Activated CD8-positive, alpha-beta memory T cell treated with anti-CD3 and anti-CD28 coated beads for 4 hours (primary cell): Measurements from ENCODE around the gene MARS2.
"Not testable (repeated sequence)": the region's sequence is repeated elsewhere in the genome, so short reads cannot be mapped to it uniquely, and the experiment has no call there.

Experiments used
- DNase-seq, 2 donors: peaks; one replicate each; pipeline ENCODE4 v3.0.0-alpha.2; 2020; ENCODE audit warnings: low read depth in 2 of 2

Gene MARS2

GRCh38 chr2:197705121-197705911 lies at the start of gene MARS2:
MARS2 (plus strand) TSS chr2:197705369; CDS start chr2:197705406, 37 bp downstream.
- peak; percentile 84 to 85 for DNase-seq

GRCh38 chr2:197657562-197657961 lies 47.6 kb upstream of the MARS2 start:
- no peak for DNase-seq

- no peak for DNase-seq
Measured at GRCh38 chr2:197661626-197662025, 43.5 kb upstream of the MARS2 start.

GRCh38 chr2:197666277-197666676 lies 38.9 kb upstream of the MARS2 start:
- no peak for DNase-seq

- no peak for DNase-seq
Measured at GRCh38 chr2:197668296-197668695, 36.9 kb upstream of the MARS2 start.

- DNase-seq = no peak
Measured at GRCh38 chr2:197669077-197669476, 36.1 kb upstream of the MARS2 start.

- DNase-seq = no peak
Measured at GRCh38 chr2:197672371-197672893, 32.7 kb upstream of the MARS2 start.

GRCh38 chr2:197673106-197673505 lies 32.1 kb upstream of the MARS2 start:
- DNase-seq = no peak

- no peak for DNase-seq
Measured at GRCh38 chr2:197673606-197674005, 31.6 kb upstream of the MARS2 start.

GRCh38 chr2:197674060-197674459 lies 31.1 kb upstream of the MARS2 start:
- no peak for DNase-seq

- no peak for DNase-seq
Measured at GRCh38 chr2:197674591-197674990, 30.6 kb upstream of the MARS2 start.

- DNase-seq = no peak
Measured at GRCh38 chr2:197675246-197675645, 29.9 kb upstream of the MARS2 start, which contains the start of gene RFTN2. RFTN2 (minus strand) TSS chr2:197675587; CDS start chr2:197675458, 129 bp downstream.

- no peak for DNase-seq
Measured at GRCh38 chr2:197675711-197676188, 29.4 kb upstream of the MARS2 start.

GRCh38 chr2:197677056-197677455 lies 28.1 kb upstream of the MARS2 start:
- no peak for DNase-seq

GRCh38 chr2:197677483-197677882 lies 27.7 kb upstream of the MARS2 start:
- DNase-seq = no peak

GRCh38 chr2:197695206-197695605 lies 10.0 kb upstream of the MARS2 start:
- DNase-seq = not testable (repeated sequence)

- DNase-seq = not testable (repeated sequence)
Measured at GRCh38 chr2:197695971-197696370, 9.2 kb upstream of the MARS2 start.

- not testable (repeated sequence) for DNase-seq
Measured at GRCh38 chr2:197696571-197696970, 8.6 kb upstream of the MARS2 start.

- DNase-seq = not testable (repeated sequence)
Measured at GRCh38 chr2:197699724-197700123, 5.4 kb upstream of the MARS2 start.

- DNase-seq = no peak
Measured at GRCh38 chr2:197700960-197701359, 4.2 kb upstream of the MARS2 start.

- DNase-seq = no peak
Measured at GRCh38 chr2:197704434-197705120, 592 bp upstream of the MARS2 start.
